Panc1 (cell line): ENCODE results near the gene DHCR24. TPM values are rescaled to one million over a fixed set of nuclear protein-coding genes. Genes with fewer than 3 reads are reported as not detected.

ENCODE experiments used
- ATAC-seq: fragments of 200-7000 bp; cut with Tn5 transposase; 2 replicates; pipeline ENCODE4 v1.9.1; 2020; ENCODE audit warnings: mild to moderate bottlenecking, moderate library complexity
- BruUV-seq: library from RNA; stranded (reverse); fragments of 400-500 nt; replicated peaks from 2 replicates; lab custom pipeline; 2021; lab: Mats Ljungman, UMichigan
- CTCF ChIA-PET: fragments of 300-600 bp; sonication (Branson Sonifier 250); formaldehyde crosslinking; loops from one replicate; lab custom pipeline; 2022; ENCODE audit warnings: antibody characterized with exemption; lab: Charles Lee
- POLR2A ChIA-PET: fragments of 300-600 bp; sonication (Branson Sonifier 250); formaldehyde crosslinking; loops from one replicate; lab custom pipeline; 2022; ENCODE audit warnings: antibody characterized with exemption; lab: Charles Lee
- DNase-seq: peaks from one replicate; pipeline ENCODE4 v3.0.0-alpha.2; 2010; ENCODE audit warnings: low read depth, low spot score
- H3K27ac ChIP-seq: 2 replicates; pipeline ENCODE4 v1.5.1; 2011; ENCODE audit warnings: mild to moderate bottlenecking, low read length, inconsistent platforms
- H3K27me3 ChIP-seq: fragments of 200-500 bp; sonication (Bioruptor generic); 2 replicates; pipeline ENCODE4 v1.6.0; 2014; ENCODE audit warnings: low read length, inconsistent platforms; ENCODE audit not compliant: control insufficient read depth, insufficient read depth
- H3K36me3 ChIP-seq: fragments of 200-500 bp; sonication (Bioruptor generic); 2 replicates; pipeline ENCODE4 v1.5.1; 2014; ENCODE audit warnings: inconsistent platforms, mild to moderate bottlenecking, low read length, moderate library complexity; ENCODE audit not compliant: control insufficient read depth, insufficient read depth
- H3K4me1 ChIP-seq: 2 replicates; pipeline ENCODE4 v1.5.1; 2011; ENCODE audit warnings: inconsistent platforms, mild to moderate bottlenecking, low read length, moderate library complexity; ENCODE audit not compliant: control insufficient read depth, insufficient read depth
- H3K4me3 ChIP-seq, 2 experiments: 2 replicates each; pipeline ENCODE4 v1.5.1; 2011 to 2012; ENCODE audit warnings: low read depth in 2 of 2, low read length in 2 of 2, mild to moderate bottlenecking in 2 of 2, inconsistent platforms in 1 of 2, moderate library complexity in 1 of 2
- H3K9me3 ChIP-seq: fragments of 200-500 bp; sonication (Bioruptor generic); 2 replicates; pipeline ENCODE4 v1.5.1; 2014; ENCODE audit warnings: low read depth, mild to moderate bottlenecking, inconsistent platforms, low read length, moderate library complexity; ENCODE audit not compliant: control insufficient read depth, insufficient read depth
- CTCF ChIP-seq: fragments of 450-650 bp; IDR thresholded peaks from 2 replicates; pipeline ENCODE4 v1.5.1; 2017; ENCODE audit warnings: mild to moderate bottlenecking
- POLR2AphosphoS5 ChIP-seq: IDR thresholded peaks from 2 replicates; pipeline ENCODE4 v1.6.1; 2012; ENCODE audit warnings: mild to moderate bottlenecking, low read depth, low read length, moderate library complexity
- REST ChIP-seq, 2 experiments: IDR thresholded peaks; 2 replicates each; pipeline ENCODE4 v1.6.1; 2011 to 2012; ENCODE audit warnings: low read depth in 2 of 2, control low read depth in 1 of 2, low read length in 1 of 2, mild to moderate bottlenecking in 1 of 2, moderate library complexity in 1 of 2; ENCODE audit not compliant: insufficient read depth in 1 of 2
- SIN3A ChIP-seq: IDR thresholded peaks from 2 replicates; pipeline ENCODE4 v1.6.1; 2012; ENCODE audit warnings: low read depth, mild to moderate bottlenecking, low read length, moderate library complexity, borderline replicate concordance; ENCODE audit not compliant: insufficient read depth
- TCF7L2 ChIP-seq: IDR thresholded peaks from 2 replicates; pipeline ENCODE4 v1.6.1; 2011; ENCODE audit warnings: mild to moderate bottlenecking, low read depth, low read length, inconsistent platforms
- in situ Hi-C: cut with HindIII; loops from 2 replicates; pipeline ENCODE4 v1.10.0; 2016; ENCODE audit warnings: low sequenced_read_pairs, low pct_unique_long_range_greater_than_20kb
- intact Hi-C: fragments of 100-400 bp; cut with micrococcal nuclease; formaldehyde crosslinking; loops from one replicate; pipeline ENCODE4 v1.10.0; 2022; ENCODE audit not compliant: unreplicated experiment
- total RNA-seq: library from RNA; stranded (reverse); gene quantifications from one replicate; pipeline ENCODE4 v1.2.1, GENCODE V29; 2021; ENCODE audit not compliant: unreplicated experiment

DHCR24 gene
- total RNA-seq, 1 experiment from 2014 or later: 313 TPM

GRCh38 chr1:54929700-54930099, 42.7 kb upstream of the DHCR24 start:
- no peak for DNase-seq
- Histone ChIP-seq H3K9me3 (no peaks in the 10 kb centered on the region), H3K4me3 (no peak overlapping the region), H3K27me3 (no peaks in the 10 kb centered on the region; the same call in 1 of the 2 replicates), H3K27ac (no peak overlapping the region), H3K4me1 (no peaks in the 10 kb centered on the region), H3K36me3 (no peaks in the 10 kb centered on the region)
- in situ Hi-C loops (no loop called here), intact Hi-C loops (no loop called here)
- no peak for ATAC-seq
- POLR2A ChIA-PET: no interaction called here
- no TSS peak for BruUV-seq
- CTCF ChIA-PET: no interaction called here
- TF ChIP-seq TCF7L2: no peak

GRCh38 chr1:54928327-54928726, 41.3 kb upstream of the DHCR24 start:
- Histone ChIP-seq H3K27ac (no peak overlapping the region), H3K4me1 (no peaks in the 10 kb centered on the region), H3K27me3 (no peaks in the 10 kb centered on the region; the same call in 1 of the 2 replicates), H3K9me3 (no peaks in the 10 kb centered on the region), H3K36me3 (no peaks in the 10 kb centered on the region), H3K4me3 (no peak overlapping the region)
- no TSS peak for BruUV-seq
- CTCF ChIA-PET: no interaction called here
- DNase-seq (no peak), ATAC-seq (no peak)
- in situ Hi-C loops: no loop called here
- POLR2A ChIA-PET: no interaction called here
- intact Hi-C loops: no loop called here
- TF ChIP-seq SIN3A: no peak
- TF ChIP-seq CTCF: no peak
- TF ChIP-seq TCF7L2: no peak
- TF ChIP-seq POLR2AphosphoS5: no peak
- TF ChIP-seq REST (IDR thresholded peaks at IDR 0.05; ENCODE audit: insufficient read depth in 1 of 2, low read depth in 2 of 2, low read length in 1 of 2): no peak

- ATAC-seq (no peak), DNase-seq (no peak)
- in situ Hi-C loops: no loop called here
- intact Hi-C loops: no loop called here
- H3K27me3 ChIP-seq: no peaks in the 10 kb centered on the region; the same call in 1 of the 2 replicates
- TF ChIP-seq POLR2AphosphoS5: no peak
- no peak for TF ChIP-seq SIN3A
- no peak for TF ChIP-seq TCF7L2
- TF ChIP-seq REST (IDR thresholded peaks at IDR 0.05; ENCODE audit: insufficient read depth in 1 of 2, low read depth in 2 of 2, low read length in 1 of 2): no peak
- TF ChIP-seq CTCF: no peak
- no TSS peak for BruUV-seq
- no peaks in the 10 kb centered on the region for H3K4me1 ChIP-seq
- no peaks in the 10 kb centered on the region for H3K9me3 ChIP-seq
- H3K27ac ChIP-seq: no peak overlapping the region
- no peaks in the 10 kb centered on the region for H3K36me3 ChIP-seq
- ChIA-PET CTCF (no interaction called here), POLR2A (no interaction called here)
- no peak overlapping the region for H3K4me3 ChIP-seq
Measured at GRCh38 chr1:54927472-54928240, 40.7 kb upstream of the DHCR24 start.
